GM12878 (cell line): ENCODE measurements around the gene NRP2. TPM values are rescaled to one million over a fixed set of nuclear protein-coding genes. Genes with fewer than 3 reads are reported as not detected.

ENCODE experiments used
- ATAC-seq: fragments of 200-7000 bp; cut with Tn5 transposase; 3 replicates; pipeline ENCODE4 v1.9.1; 2020; ENCODE audit warnings: mild to moderate bottlenecking, moderate library complexity
- BruUV-seq: library from RNA; stranded (reverse); fragments of 400-500 nt; replicated peaks from 2 replicates; lab custom pipeline; 2021; lab: Mats Ljungman, UMichigan
- CTCF ChIA-PET: fragments of 300-600 bp; sonication (Branson Sonifier 250); formaldehyde crosslinking; extraction: SDS; loops from one replicate; lab custom pipeline; 2021; ENCODE audit warnings: inconsistent platforms; lab: Yijun Ruan, JAX
- POLR2A ChIA-PET: fragments of 350-600 bp; formaldehyde crosslinking; extraction: SDS; loops from one replicate; lab custom pipeline; 2021; ENCODE audit warnings: inconsistent platforms; lab: Charles Lee
- RAD21 ChIA-PET: fragments of 300-600 bp; sonication (Branson Sonifier 250); formaldehyde crosslinking; loops from one replicate; lab custom pipeline; 2023; ENCODE audit warnings: antibody characterized with exemption; ENCODE audit not compliant: unreplicated experiment; lab: Charles Lee
- SMC1A ChIA-PET: fragments of 300-600 bp; sonication (Branson Sonifier 250); formaldehyde crosslinking; loops from one replicate; lab custom pipeline; 2023; ENCODE audit not compliant: unreplicated experiment, uncharacterized antibody; lab: Charles Lee
- DNase-seq: peaks from one replicate; pipeline ENCODE4 v3.0.0-alpha.2; 2011; ENCODE audit warnings: low read depth, low spot score
- FAIRE-seq: peaks from 3 replicates; lab custom pipeline; 2011; peaks lifted over from hg19 to GRCh38; lab: Jason Lieb, UNC
- H2AFZ ChIP-seq: 2 replicates; pipeline ENCODE4 v1.6.0; 2011; ENCODE audit warnings: low read depth, low read length, control low read depth; ENCODE audit not compliant: control insufficient read depth
- H3K27ac ChIP-seq: 2 replicates; pipeline ENCODE4 v1.5.1; 2011; ENCODE audit warnings: control low read depth; ENCODE audit not compliant: control insufficient read depth, insufficient read depth
- H3K27me3 ChIP-seq, 2 experiments: replicated peaks in 1 of 2; 2 replicates each; pipeline versions ENCODE4 v1.6.0 to v1.6.1; 2011; ENCODE audit warnings: low read length in 1 of 2; ENCODE audit not compliant: control insufficient read depth in 2 of 2, insufficient read depth in 2 of 2
- H3K36me3 ChIP-seq, 2 experiments: 2 replicates each; pipeline ENCODE4 v1.5.1; 2011; ENCODE audit warnings: low read length in 1 of 2; ENCODE audit not compliant: control insufficient read depth in 2 of 2, insufficient read depth in 2 of 2
- H3K4me1 ChIP-seq: 2 replicates; pipeline ENCODE4 v1.6.1; 2011; ENCODE audit warnings: mild to moderate bottlenecking, low read length, moderate library complexity, mixed read lengths; ENCODE audit not compliant: control insufficient read depth, insufficient read depth
- H3K4me2 ChIP-seq: 2 replicates; pipeline ENCODE4 v1.6.0; 2011; ENCODE audit warnings: control low read depth; ENCODE audit not compliant: control insufficient read depth, insufficient read depth
- H3K4me3 ChIP-seq: fragments of 200-600 bp; sonication (generic); 2 replicates; pipeline ENCODE4 v1.5.1; 2016
- H3K79me2 ChIP-seq: 2 replicates; pipeline ENCODE4 v1.6.0; 2011; ENCODE audit warnings: low read length; ENCODE audit not compliant: control insufficient read depth, insufficient read depth
- H3K9ac ChIP-seq: 2 replicates; pipeline ENCODE4 v1.8.0; 2011; ENCODE audit warnings: low read length, control low read depth, mixed read lengths; ENCODE audit not compliant: control insufficient read depth, insufficient read depth
- H3K9me3 ChIP-seq: replicated peaks from 3 replicates; pipeline ENCODE4 v1.5.1; 2011; ENCODE audit warnings: mild to moderate bottlenecking, low read length; ENCODE audit not compliant: control insufficient read depth, insufficient read depth
- H4K20me1 ChIP-seq: 2 replicates; pipeline ENCODE4 v1.6.0; 2011; ENCODE audit not compliant: control insufficient read depth, insufficient read depth
- BCL3 ChIP-seq: IDR thresholded peaks from 2 replicates; pipeline ENCODE4 v1.6.1; 2011; ENCODE audit warnings: borderline replicate concordance, low read depth, mild to moderate bottlenecking, moderate library complexity, low read length; ENCODE audit not compliant: insufficient read depth, poor library complexity, severe bottlenecking
- BCLAF1 ChIP-seq: fragments of 450-650 bp; IDR thresholded peaks from 2 replicates; pipeline ENCODE4 v1.6.1; 2017; ENCODE audit warnings: antibody characterized with exemption, mild to moderate bottlenecking, moderate library complexity
- CBFB ChIP-seq: IDR thresholded peaks from 2 replicates; pipeline ENCODE4 v1.6.1; 2016; ENCODE audit warnings: antibody characterized with exemption, low read depth
- CHD4 ChIP-seq: fragments of 200-600 bp; sonication (generic); IDR thresholded peaks from 2 replicates; pipeline ENCODE4 v1.6.1; 2016; ENCODE audit warnings: mild to moderate bottlenecking
- FOXK2 ChIP-seq: fragments of 450-650 bp; IDR thresholded peaks from 2 replicates; pipeline ENCODE4 v1.6.1; 2017; ENCODE audit warnings: mild to moderate bottlenecking, moderate library complexity
- GATAD2B ChIP-seq: fragments of 450-650 bp; conservative IDR thresholded peaks from 2 replicates; pipeline ENCODE4 v1.6.1; 2017; ENCODE audit warnings: low read depth, mild to moderate bottlenecking, moderate library complexity
- IKZF1 ChIP-seq: fragments of 450-650 bp; conservative IDR thresholded peaks from 2 replicates; pipeline ENCODE4 v1.6.1; 2017; ENCODE audit warnings: antibody characterized with exemption, mild to moderate bottlenecking
- PAX8 ChIP-seq: fragments of 450-650 bp; IDR thresholded peaks from 2 replicates; pipeline ENCODE4 v1.6.1; 2017; ENCODE audit warnings: mild to moderate bottlenecking, moderate library complexity
- POU2F2 ChIP-seq: IDR thresholded peaks from 3 replicates; pipeline ENCODE4 v1.6.1; 2011; ENCODE audit warnings: low read depth, mild to moderate bottlenecking, low read length, borderline replicate concordance
- RAD21 ChIP-seq: IDR thresholded peaks from 2 replicates; pipeline ENCODE4 v1.6.1; 2011; ENCODE audit warnings: mild to moderate bottlenecking, low read depth, low read length, moderate library complexity; ENCODE audit not compliant: insufficient read depth
- RB1 ChIP-seq: fragments of 450-650 bp; formaldehyde crosslinking; IDR thresholded peaks from 2 replicates; pipeline ENCODE4 v1.6.1; 2017; ENCODE audit warnings: mild to moderate bottlenecking, borderline replicate concordance
- RBBP5 ChIP-seq: fragments of 200-600 bp; sonication (generic); conservative IDR thresholded peaks from 2 replicates; pipeline ENCODE4 v1.6.1; 2016
- SMC3 ChIP-seq: IDR thresholded peaks from 2 replicates; pipeline ENCODE4 v1.6.1; 2011; ENCODE audit warnings: low read length, improper control_type of control experiment, borderline replicate concordance
- SREBF2 ChIP-seq: IDR thresholded peaks from 2 replicates; pipeline ENCODE4 v1.6.1; 2012; ENCODE audit warnings: mild to moderate bottlenecking, low read length
- SRF ChIP-seq, 2 experiments: IDR thresholded peaks; 2 replicates each; pipeline ENCODE4 v1.6.1; 2011; ENCODE audit warnings: low read depth in 2 of 2, low read length in 2 of 2, mild to moderate bottlenecking in 1 of 2, moderate library complexity in 1 of 2
- TBL1XR1 ChIP-seq: IDR thresholded peaks from 2 replicates; pipeline ENCODE4 v1.6.1; 2012; ENCODE audit warnings: low read depth, low read length, improper control_type of control experiment
- TCF7 ChIP-seq: IDR thresholded peaks from 2 replicates; pipeline ENCODE4 v1.6.1; 2014; ENCODE audit warnings: antibody characterized with exemption, borderline replicate concordance
- ZNF217 ChIP-seq: fragments of 450-650 bp; IDR thresholded peaks from 2 replicates; pipeline ENCODE4 v1.6.1; 2017; ENCODE audit warnings: antibody characterized with exemption, mild to moderate bottlenecking
- ZNF24 ChIP-seq: fragments of 450-650 bp; IDR thresholded peaks from 2 replicates; pipeline ENCODE4 v1.6.1; 2017; ENCODE audit warnings: antibody characterized with exemption, mild to moderate bottlenecking
- WGBS: methylation state at CpG from one replicate; pipeline ENCODE4 v1.1.6; 2016; ENCODE audit warnings: low lambda C conversion rate; ENCODE audit not compliant: insufficient replicate concordance, insufficient coverage; ENCODE audit errors: missing lambda C conversion rate; 5-methylcytosine and 5-hydroxymethylcytosine counted together
- in situ Hi-C: fragments of 300-500 bp; cut with MboI; formaldehyde crosslinking; loops from 9 replicates; pipeline ENCODE4 v1.14.3; 2018; ENCODE audit warnings: mixed read lengths
- intact Hi-C: fragments of 100-400 bp; cut with micrococcal nuclease; formaldehyde crosslinking; loops from one replicate; pipeline ENCODE4 v1.14.2; 2022; ENCODE audit not compliant: unreplicated experiment
- polyA plus RNA-seq, 11 experiments: library from polyadenylated mRNA; depleted of rRNA in 4 of 11; unstranded in 6 of 11; stranded (reverse) in 5 of 11; fragments of >200 nt; fragmentation: Nextera tagmentation in 4 of 11; fragmentation: Illumina TruSeq in 1 of 11; extraction: Ambion mirVana in 4 of 11; extraction: Trizol in 1 of 11; gene quantifications; 1 replicate in 1 of 11; 2 replicates in 10 of 11; pipeline versions ENCODE4 v1.2.1 to v1.2.3, GENCODE V29; 2011 to 2016; ENCODE audit warnings: inconsistent platforms in 2 of 11, missing spikeins in 2 of 11, low read depth in 1 of 11
- total RNA-seq, 4 experiments: library from RNA; depleted of rRNA in 3 of 4; stranded (reverse); fragments of >200 nt in 3 of 4; fragmentation: Illumina TruSeq in 1 of 4; extraction: Trizol in 1 of 4; gene quantifications; 2 replicates each; pipeline versions ENCODE4 v1.2.1 to v1.2.3, GENCODE V29; 2013 to 2021

The NRP2 gene
- total and polyA plus RNA-seq, 10 of the 15 experiments (the other 5 are each of a cell fraction or from before 2014, with no cell fraction given): 0.06 to 1.2 (median 0.46) TPM

- Histone ChIP-seq H3K27me3 (peaks cover 1 to 6% of the 10 kb centered on the region in 2 experiments), H3K27ac (no peak overlapping the region), H3K9ac (no peak overlapping the region), H3K36me3 (no peaks in the 10 kb centered on the region), H2AFZ (no peak overlapping the region), H3K4me1 (no peaks in the 10 kb centered on the region; the same call in 1 of the 2 replicates), H3K4me2 (no peak overlapping the region), H3K79me2 (no peaks in the 10 kb centered on the region), H3K4me3 (no peak overlapping the region), H4K20me1 (no peaks in the 10 kb centered on the region), H3K9me3 (no peaks in the 10 kb centered on the region; the same call in 2 of the 3 replicates)
- ATAC-seq (no peak), FAIRE-seq (no peak), DNase-seq (no peak)
- ChIA-PET CTCF (interaction anchor here (2.5 kb wide), 1 partner anchor 32 kb away, joined by 9 read pairs; no protein-coding TSS in a partner anchor), RAD21 (no interaction called here), SMC1A (interaction anchor here (0.7 kb wide), 1 partner anchor 1617 kb away, joined by 3 read pairs; no protein-coding TSS in a partner anchor), POLR2A (no interaction called here)
- in situ Hi-C loops (no loop called here), intact Hi-C loops (no loop called here)
- no TSS peak for BruUV-seq
- WGBS: 56% methylated on average over 10 of the region's 10 CpGs
- no peak for TF ChIP-seq ZNF24
- TF ChIP-seq BCL3: no peak
- no peak for TF ChIP-seq FOXK2
- TF ChIP-seq CHD4: no peak
- TF ChIP-seq ZNF217: no peak
- no peak for TF ChIP-seq SREBF2
- TF ChIP-seq POU2F2: no peak
- no peak for TF ChIP-seq SRF (IDR thresholded peaks at IDR 0.05; ENCODE audit: low read depth in 2 of 2, low read length in 2 of 2)
- TF ChIP-seq CBFB: no peak
- TF ChIP-seq GATAD2B: no peak
- TF ChIP-seq TCF7: no peak
- TF ChIP-seq SMC3: no peak
- no peak for TF ChIP-seq RAD21
- TF ChIP-seq TBL1XR1: no peak
- TF ChIP-seq IKZF1: no peak
- no peak for TF ChIP-seq RBBP5
- no peak for TF ChIP-seq BCLAF1
- no peak for TF ChIP-seq PAX8
- no peak for TF ChIP-seq RB1
These were observed 38.9 kb upstream of the NRP2 start for GRCh38 chr2:205643391-205643885.
